ENCODE measurements around the gene PDE9A. TPM values are rescaled to one million over a fixed set of nuclear protein-coding genes. Genes with fewer than 3 reads are reported as not detected.

PDE9A gene
- total and polyA plus RNA-seq, 2 donors (not counting 1 experiment from before 2014, with no cell fraction given): 0.34 to 5.8 TPM

- H3K9me3 Mint-ChIP-seq (ENCODE audit: insufficient read depth): no peaks in the 10 kb centered on the region
- DNase-seq: no peak
- H3K27ac Mint-ChIP-seq: no peak overlapping the region
- H3K9ac ChIP-seq (ENCODE audit: low read length): no peak overlapping the region
- TF ChIP-seq, protein P1, sequence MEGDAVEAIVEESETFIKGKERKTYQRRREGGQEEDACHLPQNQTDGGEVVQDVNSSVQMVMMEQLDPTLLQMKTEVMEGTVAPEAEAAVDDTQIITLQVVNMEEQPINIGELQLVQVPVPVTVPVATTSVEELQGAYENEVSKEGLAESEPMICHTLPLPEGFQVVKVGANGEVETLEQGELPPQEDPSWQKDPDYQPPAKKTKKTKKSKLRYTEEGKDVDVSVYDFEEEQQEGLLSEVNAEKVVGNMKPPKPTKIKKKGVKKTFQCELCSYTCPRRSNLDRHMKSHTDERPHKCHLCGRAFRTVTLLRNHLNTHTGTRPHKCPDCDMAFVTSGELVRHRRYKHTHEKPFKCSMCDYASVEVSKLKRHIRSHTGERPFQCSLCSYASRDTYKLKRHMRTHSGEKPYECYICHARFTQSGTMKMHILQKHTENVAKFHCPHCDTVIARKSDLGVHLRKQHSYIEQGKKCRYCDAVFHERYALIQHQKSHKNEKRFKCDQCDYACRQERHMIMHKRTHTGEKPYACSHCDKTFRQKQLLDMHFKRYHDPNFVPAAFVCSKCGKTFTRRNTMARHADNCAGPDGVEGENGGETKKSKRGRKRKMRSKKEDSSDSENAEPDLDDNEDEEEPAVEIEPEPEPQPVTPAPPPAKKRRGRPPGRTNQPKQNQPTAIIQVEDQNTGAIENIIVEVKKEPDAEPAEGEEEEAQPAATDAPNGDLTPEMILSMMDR (IDR thresholded peaks at IDR 0.05): no peak
- TF ChIP-seq EZH2 (IDR thresholded peaks at IDR 0.05; ENCODE audit: borderline replicate concordance, insufficient read depth, low read depth, low read length, poor library complexity, severe bottlenecking): no peak
- H3K36me3 ChIP-seq (replicated peaks in 1 of 2; ENCODE audit: control extremely low read depth in 1 of 2, control insufficient read depth in 1 of 2, extremely low read depth in 1 of 2, insufficient read depth in 2 of 2, low read length in 1 of 2): no peaks in the 10 kb centered on the region
- 48% methylated on average over 13 of the region's 25 CpGs for WGBS (ENCODE audit: insufficient coverage)
- H3K79me2 ChIP-seq (ENCODE audit: control insufficient read depth, insufficient read depth, low read length): no peaks in the 10 kb centered on the region
- H3K27ac ChIP-seq (ENCODE audit: low read length in 2 of 2): no peak overlapping the region
- H3K4me3 ChIP-seq (ENCODE audit: control extremely low read depth in 1 of 5, extremely low read depth in 1 of 5, insufficient read depth in 1 of 5, low read depth in 2 of 5, low read length in 4 of 5): no peak overlapping the region
- H3K4me3 Mint-ChIP-seq: peak overlapping the region; percentile 18
- peaks cover 0 to 33% (median 9%) of the 10 kb centered on the region in 4 experiments for H3K27me3 ChIP-seq (replicated peaks in 1 of 4; ENCODE audit: control extremely low read depth in 1 of 4, control insufficient read depth in 3 of 4, insufficient read depth in 4 of 4, low read length in 3 of 4)
- peaks cover 21% of the 10 kb centered on the region for H3K27me3 Mint-ChIP-seq
- ChIA-PET CTCF (no interaction called here), POLR2A (no interaction called here)
- peaks cover 25% of the 10 kb centered on the region for H3K4me1 Mint-ChIP-seq
- intact Hi-C loops (cut with micrococcal nuclease): no loop called here
- ATAC-seq (ENCODE audit: low read depth): peak; percentile 25
- no peaks in the 10 kb centered on the region for H4K20me1 ChIP-seq (ENCODE audit: control insufficient read depth, insufficient read depth, low read length, poor library complexity, severe bottlenecking)
- H3K9me3 ChIP-seq (ENCODE audit: control extremely low read depth in 1 of 3, control insufficient read depth in 2 of 3, insufficient read depth in 1 of 3, low read length in 2 of 3): peaks cover 0 to 26% (median 0%) of the 10 kb centered on the region in 3 donors
- H3K4me1 ChIP-seq (ENCODE audit: control insufficient read depth in 2 of 2, insufficient read depth in 2 of 2, low read length in 2 of 2): peaks cover 33 to 34% of the 10 kb centered on the region in 2 donors
- no peak overlapping the region for H3K4me2 ChIP-seq (replicated peaks; ENCODE audit: low read depth, low read length, poor library complexity, severe bottlenecking)
- H2AFZ ChIP-seq (ENCODE audit: insufficient read depth, low read depth, low read length, poor library complexity, severe bottlenecking): no peak overlapping the region
These were observed 8.4 kb downstream of the PDE9A start for GRCh38 chr21:42661688-42662429.

- Histone ChIP-seq H3K36me3 (replicated peaks in 1 of 2; ENCODE audit: control extremely low read depth in 1 of 2, control insufficient read depth in 1 of 2, extremely low read depth in 1 of 2, insufficient read depth in 2 of 2, low read length in 1 of 2) (no peaks in the 10 kb centered on the region), H2AFZ (ENCODE audit: insufficient read depth, low read depth, low read length, poor library complexity, severe bottlenecking) (no peak overlapping the region), H4K20me1 (ENCODE audit: control insufficient read depth, insufficient read depth, low read length, poor library complexity, severe bottlenecking) (no peaks in the 10 kb centered on the region), H3K9me3 (ENCODE audit: control extremely low read depth in 1 of 3, control insufficient read depth in 2 of 3, insufficient read depth in 1 of 3, low read length in 2 of 3) (peaks cover 0 to 19% (median 0%) of the 10 kb centered on the region in 3 donors), H3K27me3 (replicated peaks in 1 of 4; ENCODE audit: control extremely low read depth in 1 of 4, control insufficient read depth in 3 of 4, insufficient read depth in 4 of 4, low read length in 3 of 4) (peaks cover 0 to 26% (median 5%) of the 10 kb centered on the region in 4 experiments), H3K4me1 (ENCODE audit: control insufficient read depth in 2 of 2, insufficient read depth in 2 of 2, low read length in 2 of 2) (peaks cover 26 to 27% of the 10 kb centered on the region in 2 donors), H3K27ac (ENCODE audit: low read length in 2 of 2) (no peak overlapping the region), H3K4me3 (ENCODE audit: control extremely low read depth in 1 of 5, extremely low read depth in 1 of 5, insufficient read depth in 1 of 5, low read depth in 2 of 5, low read length in 4 of 5) (no peak overlapping the region), H3K4me2 (replicated peaks; ENCODE audit: low read depth, low read length, poor library complexity, severe bottlenecking) (no peak overlapping the region), H3K79me2 (ENCODE audit: control insufficient read depth, insufficient read depth, low read length) (no peaks in the 10 kb centered on the region), H3K9ac (ENCODE audit: low read length) (no peak overlapping the region)
- TF ChIP-seq EZH2 (IDR thresholded peaks at IDR 0.05; ENCODE audit: borderline replicate concordance, insufficient read depth, low read depth, low read length, poor library complexity, severe bottlenecking): no peak
- TF ChIP-seq, protein P1 (IDR thresholded peaks at IDR 0.05): no peak
- Mint-ChIP-seq H3K4me3 (no peak overlapping the region), H3K4me1 (peaks cover 25% of the 10 kb centered on the region), H3K27ac (no peak overlapping the region), H3K9me3 (ENCODE audit: insufficient read depth) (no peaks in the 10 kb centered on the region), H3K27me3 (peaks cover 20% of the 10 kb centered on the region)
- ChIA-PET CTCF (no interaction called here), POLR2A (no interaction called here)
- intact Hi-C loops (cut with micrococcal nuclease): no loop called here
- no peak for DNase-seq
- no peak for ATAC-seq (ENCODE audit: low read depth)
- WGBS (ENCODE audit: insufficient coverage): 98% methylated on average over 20 of the region's 20 CpGs
These were observed 9.2 kb downstream of the PDE9A start for GRCh38 chr21:42662430-42663199.
